ENCODE results near the gene TCAIM.

TCAIM gene

DNA sequence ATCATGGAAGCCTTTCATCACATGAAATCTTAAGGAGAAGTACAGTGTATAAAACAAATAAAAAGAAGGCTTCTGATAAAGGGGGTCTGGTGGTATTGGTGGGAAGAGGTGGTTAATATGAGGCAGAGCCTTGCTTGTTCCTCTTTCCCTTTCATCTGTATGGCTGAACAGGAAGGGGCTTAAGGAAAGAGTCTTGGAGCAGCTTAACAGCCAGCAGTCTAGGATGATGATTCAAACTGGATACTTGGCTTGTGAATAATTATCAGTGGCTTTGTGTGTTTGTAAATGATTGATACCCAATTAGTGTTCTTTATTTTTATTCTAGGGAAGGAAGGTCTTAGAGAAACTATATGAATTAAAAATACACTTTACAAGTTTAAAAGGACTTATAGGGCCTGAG is 29.1 kb upstream of the TCAIM start:
- H3K4me3 ChIP-seq (ENCODE audit: low read depth, low read length), result no peak overlapping the region
- no peak for DNase-seq (ENCODE audit: low read depth)
- TF ChIP-seq, protein P1, sequence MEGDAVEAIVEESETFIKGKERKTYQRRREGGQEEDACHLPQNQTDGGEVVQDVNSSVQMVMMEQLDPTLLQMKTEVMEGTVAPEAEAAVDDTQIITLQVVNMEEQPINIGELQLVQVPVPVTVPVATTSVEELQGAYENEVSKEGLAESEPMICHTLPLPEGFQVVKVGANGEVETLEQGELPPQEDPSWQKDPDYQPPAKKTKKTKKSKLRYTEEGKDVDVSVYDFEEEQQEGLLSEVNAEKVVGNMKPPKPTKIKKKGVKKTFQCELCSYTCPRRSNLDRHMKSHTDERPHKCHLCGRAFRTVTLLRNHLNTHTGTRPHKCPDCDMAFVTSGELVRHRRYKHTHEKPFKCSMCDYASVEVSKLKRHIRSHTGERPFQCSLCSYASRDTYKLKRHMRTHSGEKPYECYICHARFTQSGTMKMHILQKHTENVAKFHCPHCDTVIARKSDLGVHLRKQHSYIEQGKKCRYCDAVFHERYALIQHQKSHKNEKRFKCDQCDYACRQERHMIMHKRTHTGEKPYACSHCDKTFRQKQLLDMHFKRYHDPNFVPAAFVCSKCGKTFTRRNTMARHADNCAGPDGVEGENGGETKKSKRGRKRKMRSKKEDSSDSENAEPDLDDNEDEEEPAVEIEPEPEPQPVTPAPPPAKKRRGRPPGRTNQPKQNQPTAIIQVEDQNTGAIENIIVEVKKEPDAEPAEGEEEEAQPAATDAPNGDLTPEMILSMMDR (IDR thresholded peaks at IDR 0.05; ENCODE audit: insufficient read depth, low read depth, low read length, missing control alignments), result no peak

DNA sequence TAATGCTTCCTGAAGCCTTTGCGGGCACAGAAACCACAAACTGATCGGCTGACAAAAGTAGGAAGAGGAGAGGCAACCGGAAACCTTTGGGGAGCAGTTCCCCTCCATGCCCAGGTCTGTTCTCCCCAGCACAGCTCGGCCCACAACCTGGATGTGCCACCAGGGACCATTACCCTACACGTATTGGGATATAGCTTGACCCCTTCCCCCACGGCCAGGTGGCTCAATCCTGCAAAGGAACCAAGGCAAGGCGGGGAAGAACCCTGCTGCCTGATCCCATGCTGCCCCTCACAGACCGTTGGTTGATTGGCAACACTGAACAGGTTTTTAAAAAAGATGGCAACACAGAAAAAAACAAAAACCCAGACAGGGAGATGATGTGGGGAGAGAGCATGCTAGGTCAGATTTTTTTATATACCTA is 19.7 kb upstream of the TCAIM start:
- TF ChIP-seq, protein P1 (IDR thresholded peaks at IDR 0.05; ENCODE audit: insufficient read depth, low read depth, low read length, missing control alignments), result no peak
- H3K4me3 ChIP-seq (ENCODE audit: low read depth, low read length), result no peak overlapping the region
- no peak for DNase-seq (ENCODE audit: low read depth)

DNA sequence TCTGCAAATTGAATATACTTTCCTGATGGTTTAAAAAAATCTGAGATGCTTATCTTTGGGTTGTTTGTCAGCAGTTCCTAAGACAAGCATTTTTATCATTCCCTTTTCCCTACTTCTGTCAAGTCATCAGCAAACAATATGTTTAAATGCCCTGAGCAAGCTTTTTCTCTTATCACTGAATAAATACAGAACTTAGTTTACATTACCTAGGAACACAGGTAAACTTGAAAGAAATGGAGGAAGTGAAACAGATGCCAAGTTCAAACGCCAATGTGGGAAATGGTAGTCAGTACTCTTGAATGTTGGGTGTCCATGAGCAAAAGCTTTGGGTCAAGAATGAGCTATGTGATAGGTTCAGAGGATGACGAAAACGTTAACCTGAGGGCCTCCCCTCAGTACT is 17.2 kb upstream of the TCAIM start:
- DNase-seq (ENCODE audit: low read depth), result no peak

DNA sequence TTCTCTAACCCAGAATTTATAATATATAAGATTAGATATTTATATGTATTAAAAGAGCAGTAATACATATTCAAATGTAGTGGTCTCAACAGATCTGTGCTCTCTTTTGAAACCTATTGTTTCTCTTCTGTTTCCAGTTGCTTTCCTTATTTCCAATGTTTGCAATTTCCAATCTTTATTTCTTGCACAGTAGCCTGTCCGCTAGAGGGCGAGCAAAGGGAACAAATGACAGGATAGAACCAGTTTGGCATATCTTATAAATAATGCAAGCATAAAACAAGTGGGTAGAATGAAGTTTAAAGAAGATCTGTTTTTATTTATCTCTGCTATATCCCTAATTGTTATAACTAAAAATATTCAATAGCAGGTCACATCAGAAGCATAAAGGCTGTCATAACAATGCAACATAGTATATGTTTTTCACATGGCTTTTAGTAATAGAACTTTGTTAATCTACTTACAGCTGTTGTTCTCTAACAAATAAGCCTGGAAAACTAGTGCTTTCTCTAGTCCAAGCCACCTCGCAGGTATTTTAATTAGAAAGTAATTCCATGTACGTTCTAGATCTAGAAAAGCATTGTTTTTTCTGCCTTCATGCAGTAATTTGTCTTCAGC is 15.1 kb upstream of the TCAIM start:
- peak; percentile 59 for DNase-seq (ENCODE audit: low read depth)
- no peak overlapping the region for H3K4me3 ChIP-seq (ENCODE audit: low read depth, low read length)

More for the DNA sequence above, 17.2 kb upstream of the TCAIM start:
- H3K4me3 ChIP-seq (ENCODE audit: low read depth, low read length), result no peak overlapping the region
- TF ChIP-seq, protein P1 (IDR thresholded peaks at IDR 0.05; ENCODE audit: insufficient read depth, low read depth, low read length, missing control alignments), result no peak

DNA sequence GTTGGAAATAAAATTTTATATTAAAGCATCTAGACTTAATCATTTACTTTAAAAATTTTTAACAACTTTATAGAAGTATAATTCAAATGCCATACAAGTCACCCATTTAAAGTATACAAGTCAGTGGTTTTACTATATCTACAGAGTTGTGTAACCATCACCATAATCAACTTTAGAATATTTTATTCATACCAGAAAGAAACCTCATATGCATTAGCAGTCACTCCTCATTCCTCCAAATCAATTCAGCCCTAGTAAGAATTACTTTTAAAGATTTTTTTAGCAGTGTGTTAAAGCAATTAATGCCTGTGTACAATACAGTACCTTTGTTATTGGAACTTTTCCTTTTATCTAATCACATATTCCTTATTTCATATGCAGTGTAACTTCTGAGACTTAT is 14.0 kb upstream of the TCAIM start:
- no peak overlapping the region for H3K4me3 ChIP-seq (ENCODE audit: low read depth, low read length)
- TF ChIP-seq, protein P1 (IDR thresholded peaks at IDR 0.05; ENCODE audit: insufficient read depth, low read depth, low read length, missing control alignments), result no peak
- no peak for DNase-seq (ENCODE audit: low read depth)

More for the DNA sequence above, 15.1 kb upstream of the TCAIM start:
- TF ChIP-seq, protein P1 (IDR thresholded peaks at IDR 0.05; ENCODE audit: insufficient read depth, low read depth, low read length, missing control alignments), result peak; percentile 69

DNA sequence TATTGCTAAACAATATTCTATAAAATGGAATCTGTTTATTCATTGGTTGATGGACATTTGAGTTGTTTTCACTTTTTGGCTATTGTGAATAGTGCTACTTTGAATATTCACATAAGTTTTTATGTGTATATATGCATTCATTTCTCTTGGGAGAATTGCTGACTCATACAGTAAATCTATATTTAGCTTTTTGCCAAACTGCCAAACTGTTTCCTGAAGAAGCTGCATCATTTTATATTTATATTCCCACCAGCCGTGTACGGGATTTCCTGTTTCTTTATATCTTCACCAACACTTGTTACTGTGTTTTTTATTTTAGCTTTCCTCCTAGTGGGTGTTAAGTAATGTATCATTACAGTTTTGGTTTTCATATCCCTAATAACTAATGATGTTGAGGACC is 12.5 kb upstream of the TCAIM start:
- H3K4me3 ChIP-seq (ENCODE audit: low read depth, low read length), result no peak overlapping the region
- TF ChIP-seq, protein P1 (IDR thresholded peaks at IDR 0.05; ENCODE audit: insufficient read depth, low read depth, low read length, missing control alignments), result no peak
- no peak for DNase-seq (ENCODE audit: low read depth)

DNA sequence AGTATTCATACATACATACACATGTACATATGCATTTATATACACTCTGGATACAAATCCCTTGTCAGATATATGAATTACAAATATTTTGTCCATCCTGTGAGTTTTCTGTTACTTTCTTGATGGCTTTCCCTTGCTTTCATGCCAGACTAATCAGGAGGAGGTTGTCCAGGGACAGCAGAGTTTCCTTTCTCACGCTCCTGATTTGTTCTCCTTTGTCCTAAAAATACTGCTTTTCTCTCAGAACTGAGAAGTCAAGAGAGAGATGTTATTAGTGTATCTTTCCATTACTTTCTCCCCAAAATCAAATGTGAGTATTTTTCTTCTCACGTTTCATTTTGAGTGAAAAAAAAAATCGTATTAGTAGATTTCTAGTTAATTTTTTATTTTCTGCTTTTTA is 12.1 kb upstream of the TCAIM start:
- TF ChIP-seq, protein P1 (IDR thresholded peaks at IDR 0.05; ENCODE audit: insufficient read depth, low read depth, low read length, missing control alignments), result no peak
- no peak overlapping the region for H3K4me3 ChIP-seq (ENCODE audit: low read depth, low read length)
- no peak for DNase-seq (ENCODE audit: low read depth)

Data from GM12865 (cell line).